Measurements from ENCODE around the gene SIDT2. TPM values are rescaled to one million over a fixed set of nuclear protein-coding genes. Genes with fewer than 3 reads are reported as not detected.

Gene SIDT2
- total and polyA plus RNA-seq, 2 of the 8 experiments (the other 6 are each of a cell fraction or from before 2014, with no cell fraction given) = 18.5 to 21.1 TPM

DNA sequence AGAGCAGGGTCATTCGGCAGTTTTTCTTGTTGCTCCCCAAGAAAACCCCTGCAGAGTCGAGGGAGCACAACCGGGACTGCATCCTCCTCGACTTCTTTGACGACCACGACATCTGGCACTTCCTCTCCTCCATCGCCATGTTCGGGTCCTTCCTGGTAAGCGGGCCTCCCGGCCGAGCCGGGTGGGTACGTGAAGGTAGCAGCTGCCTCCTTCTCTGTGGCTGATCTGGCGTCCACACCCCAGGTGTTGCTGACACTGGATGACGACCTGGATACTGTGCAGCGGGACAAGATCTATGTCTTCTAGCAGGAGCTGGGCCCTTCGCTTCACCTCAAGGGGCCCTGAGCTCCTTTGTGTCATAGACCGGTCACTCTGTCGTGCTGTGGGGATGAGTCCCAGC, 17.2 kb downstream of the SIDT2 start (continued):
- no peak for TF ChIP-seq HDAC2 (IDR thresholded peaks at IDR 0.05; ENCODE audit: borderline replicate concordance in 1 of 2, low read depth in 2 of 2, low read length in 2 of 2)

All from H1 (cell line).